ENCODE measurements around the gene MTERF4.
A peak's percentile ranks its signal among the peaks of the same experiment; 100 is the strongest.

DNA sequence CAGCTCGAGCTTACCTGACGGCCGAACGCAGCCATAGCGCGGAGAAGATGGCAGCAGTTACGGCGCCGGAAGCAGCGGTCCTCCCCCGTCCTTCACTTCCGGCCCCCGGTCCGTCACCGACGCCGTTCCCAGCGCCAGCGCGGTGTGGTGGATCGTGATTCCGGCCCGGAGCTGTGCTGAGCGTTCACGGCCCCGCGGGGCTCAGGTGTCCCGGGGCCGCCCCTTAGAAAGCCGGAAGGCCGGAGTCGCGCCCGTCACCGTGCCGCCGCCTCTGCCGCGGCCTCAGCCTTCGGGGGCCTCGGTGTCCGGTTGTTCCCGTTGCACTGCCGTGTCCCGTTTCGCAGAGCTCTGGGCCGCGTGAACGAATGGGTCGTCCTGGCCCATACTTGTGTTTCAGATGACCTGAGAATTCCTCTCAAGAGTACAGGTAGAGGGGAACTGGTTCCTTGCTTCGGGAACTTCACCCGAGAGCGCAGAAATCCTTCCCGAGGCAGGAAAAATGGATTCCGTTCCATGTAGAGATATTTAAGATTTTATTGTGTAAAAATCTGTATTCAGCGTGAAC, at the start of gene MTERF4:
- TF ChIP-seq, protein P1, sequence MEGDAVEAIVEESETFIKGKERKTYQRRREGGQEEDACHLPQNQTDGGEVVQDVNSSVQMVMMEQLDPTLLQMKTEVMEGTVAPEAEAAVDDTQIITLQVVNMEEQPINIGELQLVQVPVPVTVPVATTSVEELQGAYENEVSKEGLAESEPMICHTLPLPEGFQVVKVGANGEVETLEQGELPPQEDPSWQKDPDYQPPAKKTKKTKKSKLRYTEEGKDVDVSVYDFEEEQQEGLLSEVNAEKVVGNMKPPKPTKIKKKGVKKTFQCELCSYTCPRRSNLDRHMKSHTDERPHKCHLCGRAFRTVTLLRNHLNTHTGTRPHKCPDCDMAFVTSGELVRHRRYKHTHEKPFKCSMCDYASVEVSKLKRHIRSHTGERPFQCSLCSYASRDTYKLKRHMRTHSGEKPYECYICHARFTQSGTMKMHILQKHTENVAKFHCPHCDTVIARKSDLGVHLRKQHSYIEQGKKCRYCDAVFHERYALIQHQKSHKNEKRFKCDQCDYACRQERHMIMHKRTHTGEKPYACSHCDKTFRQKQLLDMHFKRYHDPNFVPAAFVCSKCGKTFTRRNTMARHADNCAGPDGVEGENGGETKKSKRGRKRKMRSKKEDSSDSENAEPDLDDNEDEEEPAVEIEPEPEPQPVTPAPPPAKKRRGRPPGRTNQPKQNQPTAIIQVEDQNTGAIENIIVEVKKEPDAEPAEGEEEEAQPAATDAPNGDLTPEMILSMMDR (conservative IDR thresholded peaks at IDR 0.05) = no peak
- peak; percentile 73 for TF ChIP-seq ZFX (IDR thresholded peaks at IDR 0.05)

Measured in C4-2B (cell line).